ENCODE measurements around the gene IRF2BP2.
"Not testable (repeated sequence)": the region's sequence is repeated elsewhere in the genome, so short reads cannot be mapped to it uniquely, and the experiment has no call there.

The IRF2BP2 gene

DNA sequence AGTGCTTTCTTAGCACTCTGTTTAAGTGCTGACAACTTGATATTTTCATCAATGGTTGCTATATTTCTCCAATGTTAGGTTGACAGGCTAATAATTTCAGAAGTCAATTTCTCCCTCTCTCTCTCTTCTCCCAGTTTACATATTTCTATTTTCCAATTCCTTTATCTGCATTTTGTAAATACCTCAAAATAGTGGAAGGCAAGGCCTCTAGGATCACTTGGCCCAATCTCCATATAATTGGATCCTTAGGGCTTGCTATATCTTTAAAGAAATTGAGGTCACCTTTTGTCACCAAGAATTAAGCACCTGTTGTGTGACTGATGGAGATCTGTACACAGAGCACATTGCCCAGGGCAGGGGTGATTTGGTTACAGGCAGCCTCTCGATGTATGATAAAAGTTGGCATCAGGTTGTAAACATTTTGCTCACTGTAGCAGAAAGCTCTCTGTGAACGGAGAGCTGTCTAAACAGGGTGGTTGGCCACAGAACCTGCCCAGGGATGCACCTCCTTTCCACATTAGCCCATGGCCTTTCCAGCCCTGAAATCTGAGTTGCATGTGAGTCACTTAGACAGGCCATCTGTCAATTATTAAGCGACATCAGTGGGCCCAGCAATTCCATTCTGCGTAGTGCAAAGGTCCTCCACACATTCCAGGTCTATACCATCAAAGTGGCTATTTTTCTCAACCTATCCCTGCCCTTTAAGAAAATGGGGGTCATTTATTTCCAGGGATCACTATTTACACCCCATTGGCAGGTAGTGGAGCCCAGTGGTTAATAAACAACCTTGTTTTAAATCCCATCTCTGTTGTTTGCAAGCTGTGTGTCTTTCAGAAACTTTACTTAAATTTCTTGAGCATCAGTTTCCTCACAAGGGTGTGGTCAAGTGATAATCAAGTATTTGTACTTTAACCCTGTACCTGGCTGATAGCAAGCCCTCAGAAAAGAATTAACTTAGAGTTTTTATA is 29.1 kb upstream of the IRF2BP2 start:
- Histone ChIP-seq H3K4me1 (no peaks in the 10 kb centered on the region), H3K27me3 (ENCODE audit: control insufficient read depth, insufficient read depth, low read length) (no peaks in the 10 kb centered on the region), H3K9ac (no peak overlapping the region), H3K27ac (no peak overlapping the region), H3K79me2 (no peaks in the 10 kb centered on the region), H3K36me3 (ENCODE audit: control insufficient read depth, insufficient read depth, low read length) (no peaks in the 10 kb centered on the region), H3K4me2 (ENCODE audit: low read length) (peak overlapping the region; percentile 34), H2AFZ (no peak overlapping the region), H3K9me3 (ENCODE audit: control insufficient read depth, low read length) (no peaks in the 10 kb centered on the region), H3K4me3 (ENCODE audit: low read depth, low read length) (peak overlapping the region; percentile 3)
- TF ChIP-seq, protein P1, sequence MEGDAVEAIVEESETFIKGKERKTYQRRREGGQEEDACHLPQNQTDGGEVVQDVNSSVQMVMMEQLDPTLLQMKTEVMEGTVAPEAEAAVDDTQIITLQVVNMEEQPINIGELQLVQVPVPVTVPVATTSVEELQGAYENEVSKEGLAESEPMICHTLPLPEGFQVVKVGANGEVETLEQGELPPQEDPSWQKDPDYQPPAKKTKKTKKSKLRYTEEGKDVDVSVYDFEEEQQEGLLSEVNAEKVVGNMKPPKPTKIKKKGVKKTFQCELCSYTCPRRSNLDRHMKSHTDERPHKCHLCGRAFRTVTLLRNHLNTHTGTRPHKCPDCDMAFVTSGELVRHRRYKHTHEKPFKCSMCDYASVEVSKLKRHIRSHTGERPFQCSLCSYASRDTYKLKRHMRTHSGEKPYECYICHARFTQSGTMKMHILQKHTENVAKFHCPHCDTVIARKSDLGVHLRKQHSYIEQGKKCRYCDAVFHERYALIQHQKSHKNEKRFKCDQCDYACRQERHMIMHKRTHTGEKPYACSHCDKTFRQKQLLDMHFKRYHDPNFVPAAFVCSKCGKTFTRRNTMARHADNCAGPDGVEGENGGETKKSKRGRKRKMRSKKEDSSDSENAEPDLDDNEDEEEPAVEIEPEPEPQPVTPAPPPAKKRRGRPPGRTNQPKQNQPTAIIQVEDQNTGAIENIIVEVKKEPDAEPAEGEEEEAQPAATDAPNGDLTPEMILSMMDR (IDR thresholded peaks at IDR 0.05) = no peak

DNA sequence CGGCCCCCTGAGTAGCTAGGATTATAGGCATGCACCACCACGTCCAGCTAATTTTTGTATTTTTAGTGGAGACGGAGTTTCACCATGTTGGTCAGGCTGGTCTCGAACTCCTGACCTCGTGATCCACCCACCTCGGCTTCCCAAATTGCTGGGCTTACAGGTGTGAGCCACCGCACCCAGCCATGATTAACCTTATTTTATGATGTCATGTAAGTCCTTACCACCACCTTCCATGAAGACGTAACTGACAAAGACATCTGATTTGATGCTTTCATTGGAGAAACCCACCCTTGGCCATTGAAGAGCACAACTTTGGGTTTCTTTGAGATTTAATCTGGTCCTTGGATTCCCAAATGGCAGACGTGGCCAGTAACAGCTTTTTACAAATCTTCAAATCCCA is 24.9 kb upstream of the IRF2BP2 start:
- not testable (repeated sequence) for H3K36me3 ChIP-seq (ENCODE audit: control insufficient read depth, insufficient read depth, low read length); H3K4me2 ChIP-seq (ENCODE audit: low read length); H3K27ac ChIP-seq; H3K79me2 ChIP-seq; H3K4me1 ChIP-seq; H2AFZ ChIP-seq; H3K4me3 ChIP-seq (ENCODE audit: low read depth, low read length); H3K9me3 ChIP-seq (ENCODE audit: control insufficient read depth, low read length); H3K27me3 ChIP-seq (ENCODE audit: control insufficient read depth, insufficient read depth, low read length); H3K9ac ChIP-seq

DNA sequence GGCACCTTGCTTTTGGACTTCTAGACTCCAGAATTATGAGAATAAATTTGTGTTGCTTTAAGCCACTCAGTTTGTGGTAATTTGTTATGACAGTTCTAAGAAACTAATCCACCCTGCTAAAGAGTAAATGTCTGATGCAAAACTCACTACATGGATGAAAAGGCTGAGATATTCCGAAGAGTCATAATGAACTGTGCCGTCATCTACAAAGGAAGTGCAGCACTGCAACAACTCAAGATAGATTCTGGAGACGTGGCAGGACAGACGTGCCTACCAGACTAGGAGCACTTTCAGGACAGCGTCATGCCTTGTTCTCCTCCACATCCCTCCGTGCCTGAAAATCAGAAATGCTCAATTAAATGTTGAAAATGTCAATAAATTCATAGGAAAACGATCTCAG is 24.4 kb upstream of the IRF2BP2 start:
- H2AFZ ChIP-seq = no peak overlapping the region
- no peak overlapping the region for H3K9ac ChIP-seq
- TF ChIP-seq, protein P1 (IDR thresholded peaks at IDR 0.05) = no peak
- no peaks in the 10 kb centered on the region for H3K36me3 ChIP-seq (ENCODE audit: control insufficient read depth, insufficient read depth, low read length)
- no peak overlapping the region for H3K4me2 ChIP-seq (ENCODE audit: low read length)
- H3K27me3 ChIP-seq (ENCODE audit: control insufficient read depth, insufficient read depth, low read length) = no peaks in the 10 kb centered on the region
- no peaks in the 10 kb centered on the region for H3K79me2 ChIP-seq
- H3K4me3 ChIP-seq (ENCODE audit: low read depth, low read length) = no peak overlapping the region
- no peak overlapping the region for H3K27ac ChIP-seq
- no peaks in the 10 kb centered on the region for H3K4me1 ChIP-seq
- H3K9me3 ChIP-seq (ENCODE audit: control insufficient read depth, low read length) = no peaks in the 10 kb centered on the region

DNA sequence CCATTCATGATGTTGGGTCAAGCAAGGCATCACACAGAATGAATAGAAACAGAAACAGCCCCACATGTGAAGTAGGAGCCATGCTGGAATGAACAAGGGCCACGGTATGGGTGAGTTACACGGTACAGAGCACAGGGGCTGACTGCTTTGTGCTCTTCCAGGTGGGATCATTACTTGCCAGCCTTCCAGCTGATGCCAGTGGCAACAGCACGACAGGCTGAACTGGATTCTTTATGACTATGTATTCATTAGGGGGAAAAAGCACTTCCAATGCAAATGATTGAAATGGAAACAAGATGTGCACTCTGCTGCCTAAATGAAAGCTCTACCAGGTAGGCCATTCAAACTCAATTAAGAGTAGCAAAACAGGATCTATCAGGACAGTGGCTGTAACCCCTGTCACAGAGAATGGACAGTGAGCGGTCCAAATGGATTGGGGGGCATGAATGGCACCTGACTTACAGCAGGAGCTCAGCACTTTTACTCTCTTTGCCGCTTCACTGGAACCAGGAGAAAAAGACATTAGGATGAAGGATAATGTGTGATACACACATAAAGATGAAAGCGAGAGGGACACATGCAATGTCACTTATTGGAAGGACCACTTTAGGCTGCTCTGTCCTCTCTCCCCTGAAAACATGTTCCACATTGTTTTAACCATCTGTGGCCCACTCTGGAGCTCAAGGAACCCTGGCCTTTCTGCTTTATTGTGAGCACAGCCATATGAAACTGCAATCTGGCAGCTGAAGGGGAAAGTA is 23.4 kb upstream of the IRF2BP2 start:
- H3K4me2 ChIP-seq (ENCODE audit: low read length) = no peak overlapping the region
- no peaks in the 10 kb centered on the region for H3K79me2 ChIP-seq
- H3K4me1 ChIP-seq = no peaks in the 10 kb centered on the region
- no peak overlapping the region for H3K9ac ChIP-seq
- TF ChIP-seq, protein P1 (IDR thresholded peaks at IDR 0.05) = no peak
- no peak overlapping the region for H2AFZ ChIP-seq
- H3K9me3 ChIP-seq (ENCODE audit: control insufficient read depth, low read length) = no peaks in the 10 kb centered on the region
- no peak overlapping the region for H3K4me3 ChIP-seq (ENCODE audit: low read depth, low read length)
- H3K27ac ChIP-seq = no peak overlapping the region
- no peaks in the 10 kb centered on the region for H3K27me3 ChIP-seq (ENCODE audit: control insufficient read depth, insufficient read depth, low read length)
- H3K36me3 ChIP-seq (ENCODE audit: control insufficient read depth, insufficient read depth, low read length) = no peaks in the 10 kb centered on the region

DNA sequence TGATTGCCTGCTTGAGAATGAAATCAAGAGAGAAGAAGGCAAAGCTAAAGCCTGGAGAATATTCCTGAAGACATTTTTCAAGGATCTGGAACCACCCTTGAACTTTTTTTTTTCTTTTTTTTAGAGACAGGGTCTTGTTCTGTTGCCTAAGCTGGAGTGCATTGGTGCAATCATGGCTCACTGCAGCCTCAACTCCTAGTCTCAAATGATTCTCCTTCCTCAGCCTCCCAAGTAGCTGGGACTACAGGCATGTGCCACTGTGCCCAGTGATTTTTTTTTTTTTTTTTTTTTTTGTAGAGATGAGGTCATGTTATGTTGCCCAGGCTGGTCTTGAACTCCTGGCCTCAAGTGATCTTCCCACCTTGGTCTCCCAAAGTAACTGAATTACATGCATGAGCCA is 22.2 kb upstream of the IRF2BP2 start:
- Histone ChIP-seq H3K27me3 (ENCODE audit: control insufficient read depth, insufficient read depth, low read length) (no peaks in the 10 kb centered on the region), H3K36me3 (ENCODE audit: control insufficient read depth, insufficient read depth, low read length) (no peaks in the 10 kb centered on the region), H3K4me3 (ENCODE audit: low read depth, low read length) (no peak overlapping the region), H3K9me3 (ENCODE audit: control insufficient read depth, low read length) (no peaks in the 10 kb centered on the region), H3K27ac (no peak overlapping the region), H3K9ac (no peak overlapping the region), H3K4me2 (ENCODE audit: low read length) (no peak overlapping the region), H3K79me2 (no peaks in the 10 kb centered on the region), H3K4me1 (no peaks in the 10 kb centered on the region), H2AFZ (no peak overlapping the region)
- TF ChIP-seq, protein P1 (IDR thresholded peaks at IDR 0.05) = no peak
